Measurements from ENCODE around the gene RHOG.

The RHOG gene

GRCh38 chr11:3799873-3800272 lies 40.9 kb downstream of the RHOG start:
- TF ChIP-seq SPI1 (IDR thresholded peaks at IDR 0.05; ENCODE audit: borderline replicate concordance, low read depth) (no peak), GABPA (IDR thresholded peaks at IDR 0.05; ENCODE audit: low read depth) (no peak), REST (IDR thresholded peaks at IDR 0.05; ENCODE audit: insufficient replicate concordance, low read depth) (no peak), POLR2AphosphoS5 (IDR thresholded peaks at IDR 0.05; ENCODE audit: low read depth) (no peak), CTCF (IDR thresholded peaks at IDR 0.05; ENCODE audit: insufficient read depth, low read length) (no peak)
- Histone ChIP-seq H3K27ac (replicated peaks) (no peak overlapping the region), H3K27me3 (ENCODE audit: insufficient read depth, poor library complexity, severe bottlenecking) (no peaks in the 10 kb centered on the region), H3K4me3 (replicated peaks; ENCODE audit: insufficient read depth, low read length) (no peak overlapping the region)
- no peak for DNase-seq (ENCODE audit: low read depth in 1 of 2, low spot score in 1 of 2)

GRCh38 chr11:3799143-3799542 lies 41.6 kb downstream of the RHOG start:
- TF ChIP-seq REST (IDR thresholded peaks at IDR 0.05; ENCODE audit: insufficient replicate concordance, low read depth) (no peak), CTCF (IDR thresholded peaks at IDR 0.05; ENCODE audit: insufficient read depth, low read length) (no peak), GABPA (IDR thresholded peaks at IDR 0.05; ENCODE audit: low read depth) (no peak), SPI1 (IDR thresholded peaks at IDR 0.05; ENCODE audit: borderline replicate concordance, low read depth) (no peak), POLR2AphosphoS5 (IDR thresholded peaks at IDR 0.05; ENCODE audit: low read depth) (no peak)
- DNase-seq (ENCODE audit: low read depth in 1 of 2, low spot score in 1 of 2): no peak
- Histone ChIP-seq H3K27me3 (ENCODE audit: insufficient read depth, poor library complexity, severe bottlenecking) (no peaks in the 10 kb centered on the region), H3K4me3 (replicated peaks; ENCODE audit: insufficient read depth, low read length) (no peak overlapping the region), H3K27ac (replicated peaks) (no peak overlapping the region)

- DNase-seq (ENCODE audit: low read depth in 1 of 2, low spot score in 1 of 2): peak; percentile 99 to 100
- Histone ChIP-seq H3K27ac (replicated peaks) (peak within 1 kb of the TSS; percentile 95), H3K27me3 (ENCODE audit: insufficient read depth, poor library complexity, severe bottlenecking) (no peaks in the 10 kb centered on the region), H3K4me3 (replicated peaks; ENCODE audit: insufficient read depth, low read length) (peak within 1 kb of the TSS; percentile 77)
- TF ChIP-seq REST (IDR thresholded peaks at IDR 0.05; ENCODE audit: insufficient replicate concordance, low read depth) (no peak), CTCF (IDR thresholded peaks at IDR 0.05; ENCODE audit: insufficient read depth, low read length) (no peak), SPI1 (IDR thresholded peaks at IDR 0.05; ENCODE audit: borderline replicate concordance, low read depth) (peak; percentile 47; the same call in 1 of the 2 replicates), GABPA (IDR thresholded peaks at IDR 0.05; ENCODE audit: low read depth) (peak; percentile 44; the same call in 1 of the 2 replicates), POLR2AphosphoS5 (IDR thresholded peaks at IDR 0.05; ENCODE audit: low read depth) (peak; percentile 87)
Measured at GRCh38 chr11:3797329-3798090, 43.2 kb downstream of the RHOG start, which contains the start of gene NUP98. Gene NUP98 (minus strand): TSS chr11:3797554. CDS start chr11:3782117, 15,437 bp downstream.

Measured in HL-60 (cell line).